ENCODE measurements around the gene PACSIN2.

The PACSIN2 gene

GRCh38 chr22:43017525-43018460, 2.8 kb upstream of the PACSIN2 start:
- no peak for TF ChIP-seq REST (IDR thresholded peaks at IDR 0.05; ENCODE audit: insufficient read depth in 1 of 2, low read depth in 2 of 2, low read length in 2 of 2)
- TF ChIP-seq POLR2AphosphoS5 (IDR thresholded peaks at IDR 0.05; ENCODE audit: low read depth, low read length), result no peak
- TF ChIP-seq SIN3A (IDR thresholded peaks at IDR 0.05; ENCODE audit: borderline replicate concordance, insufficient read depth, low read length), result no peak
- TF ChIP-seq TAF1 (IDR thresholded peaks at IDR 0.05; ENCODE audit: borderline replicate concordance, insufficient read depth, low read length), result no peak
- TF ChIP-seq FOXP2 (optimal IDR thresholded peaks at IDR 0.05; ENCODE audit: borderline replicate concordance, extremely low read depth, extremely low read length, insufficient read depth), result no peak

- TF ChIP-seq REST (IDR thresholded peaks at IDR 0.05; ENCODE audit: insufficient read depth in 1 of 2, low read depth in 2 of 2, low read length in 2 of 2), result no peak
- no peak for TF ChIP-seq POLR2AphosphoS5 (IDR thresholded peaks at IDR 0.05; ENCODE audit: low read depth, low read length)
- no peak for TF ChIP-seq FOXP2 (optimal IDR thresholded peaks at IDR 0.05; ENCODE audit: borderline replicate concordance, extremely low read depth, extremely low read length, insufficient read depth)
- no peak for TF ChIP-seq SIN3A (IDR thresholded peaks at IDR 0.05; ENCODE audit: borderline replicate concordance, insufficient read depth, low read length)
- no peak for TF ChIP-seq TAF1 (IDR thresholded peaks at IDR 0.05; ENCODE audit: borderline replicate concordance, insufficient read depth, low read length)
These were observed 711 bp upstream of the PACSIN2 start for GRCh38 chr22:43015677-43016042.

GRCh38 chr22:43014316-43014868, 557 bp downstream of the PACSIN2 start:
- TF ChIP-seq REST (IDR thresholded peaks at IDR 0.05; ENCODE audit: insufficient read depth in 1 of 2, low read depth in 2 of 2, low read length in 2 of 2) (no peak), FOXP2 (optimal IDR thresholded peaks at IDR 0.05; ENCODE audit: borderline replicate concordance, extremely low read depth, extremely low read length, insufficient read depth) (no peak), SIN3A (IDR thresholded peaks at IDR 0.05; ENCODE audit: borderline replicate concordance, insufficient read depth, low read length) (no peak), TAF1 (IDR thresholded peaks at IDR 0.05; ENCODE audit: borderline replicate concordance, insufficient read depth, low read length) (no peak), POLR2AphosphoS5 (IDR thresholded peaks at IDR 0.05; ENCODE audit: low read depth, low read length) (no peak)

GRCh38 chr22:43013355-43014315, 1.3 kb downstream of the PACSIN2 start:
- TF ChIP-seq REST (IDR thresholded peaks at IDR 0.05; ENCODE audit: insufficient read depth in 1 of 2, low read depth in 2 of 2, low read length in 2 of 2) (no peak), SIN3A (IDR thresholded peaks at IDR 0.05; ENCODE audit: borderline replicate concordance, insufficient read depth, low read length) (no peak), FOXP2 (optimal IDR thresholded peaks at IDR 0.05; ENCODE audit: borderline replicate concordance, extremely low read depth, extremely low read length, insufficient read depth) (no peak), POLR2AphosphoS5 (IDR thresholded peaks at IDR 0.05; ENCODE audit: low read depth, low read length) (no peak), TAF1 (IDR thresholded peaks at IDR 0.05; ENCODE audit: borderline replicate concordance, insufficient read depth, low read length) (no peak)

Measured in PFSK-1 (cell line).